GM21381 (cell line): ENCODE results near the gene ARHGAP18.

ENCODE experiments used
- ATAC-seq: cut with Tn5 transposase; IDR thresholded peaks from one replicate; pipeline ENCODE4 v1.9.1; 2021; ENCODE audit warnings: mild to moderate bottlenecking, moderate library complexity; ENCODE audit not compliant: unreplicated experiment

Gene ARHGAP18

DNA sequence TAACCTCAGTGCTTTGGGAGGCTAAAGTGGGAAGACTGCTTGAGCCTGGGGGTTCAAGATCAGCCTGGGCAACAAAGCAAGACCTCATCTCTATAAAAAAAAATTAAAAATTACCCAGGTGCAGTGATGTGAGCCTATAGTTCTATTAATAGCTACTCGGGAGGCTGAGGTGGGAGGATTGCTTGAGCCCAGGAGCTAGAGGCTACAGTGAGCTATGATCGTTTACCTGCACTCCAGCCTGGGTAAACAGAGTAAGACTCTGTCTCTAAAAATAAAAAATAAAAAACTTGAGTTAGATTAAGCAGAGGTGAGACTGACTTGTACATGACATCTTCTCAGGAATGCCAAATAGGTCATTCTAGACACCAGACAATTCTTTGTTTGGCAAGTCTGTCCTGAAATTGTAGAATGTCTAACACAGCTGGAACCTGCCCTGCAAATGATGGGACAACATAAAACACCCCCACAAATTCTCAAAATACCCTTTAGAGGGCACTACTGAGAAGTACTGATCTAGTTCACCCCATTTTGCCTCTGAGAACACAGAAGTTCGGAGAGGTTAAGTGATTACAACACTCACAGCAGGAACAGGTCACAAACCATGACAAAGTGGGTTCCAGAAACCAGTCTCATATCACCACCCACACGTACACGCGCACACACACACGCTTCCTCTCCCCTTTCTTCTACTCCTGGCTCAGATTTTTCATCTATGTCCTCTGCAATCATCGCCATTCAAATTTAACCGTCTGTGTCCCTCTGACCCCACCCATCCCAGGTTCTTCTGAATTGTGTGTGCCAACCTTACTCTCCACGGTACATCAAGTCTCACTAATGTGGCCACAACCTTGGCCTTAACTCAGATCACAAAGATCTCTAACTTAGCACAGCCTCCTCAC lies 38.3 kb downstream of the ARHGAP18 start:
- peak; percentile 88 for ATAC-seq

GRCh38 chr6:129670634-129671033 lies 39.3 kb downstream of the ARHGAP18 start:
- ATAC-seq, result no peak

DNA sequence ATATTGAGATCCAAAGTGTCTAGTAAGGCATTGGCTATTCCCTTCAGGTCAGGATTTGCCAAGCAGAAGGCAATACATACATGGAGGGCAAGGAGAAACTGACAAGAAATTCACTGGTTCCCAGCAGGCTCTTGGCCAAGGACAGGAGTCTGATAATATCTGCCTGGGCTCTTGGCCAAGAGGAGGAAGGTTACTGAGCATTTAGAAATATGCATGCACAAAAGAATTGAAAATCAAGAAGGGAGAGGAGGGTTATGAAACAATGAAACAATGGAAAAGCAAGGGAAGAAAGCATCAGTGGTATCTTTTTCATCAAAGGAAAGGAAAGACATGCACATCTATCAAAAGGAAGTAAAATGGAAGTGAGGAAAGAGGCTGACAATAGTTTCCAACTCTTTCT lies 42.4 kb downstream of the ARHGAP18 start:
- ATAC-seq, result no peak

- no peak for ATAC-seq
Measured at GRCh38 chr6:129667034-129667433, 42.9 kb downstream of the ARHGAP18 start.

DNA sequence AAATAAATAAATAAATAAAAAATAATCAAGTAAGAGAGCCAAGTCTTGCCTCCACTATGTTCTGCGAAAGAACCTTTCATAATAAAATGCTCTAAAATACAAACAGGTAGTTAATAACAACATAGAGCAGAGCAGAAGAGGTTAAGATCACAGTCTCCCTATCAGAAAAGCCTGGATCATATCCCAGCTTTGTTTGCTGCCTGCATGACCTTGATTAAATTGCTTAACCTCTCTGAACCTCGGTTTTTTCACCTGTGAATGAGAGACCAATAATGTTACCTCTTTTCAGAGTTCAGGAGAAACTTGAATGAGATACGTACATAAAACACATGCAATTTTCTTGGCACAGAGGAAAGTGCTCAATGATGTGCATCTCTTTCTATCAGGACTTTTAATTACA lies 44.4 kb downstream of the ARHGAP18 start:
- ATAC-seq, result no peak

- ATAC-seq, result no peak
Measured at GRCh38 chr6:129663531-129663930, 46.4 kb downstream of the ARHGAP18 start.

- peak; percentile 51 for ATAC-seq
Measured at GRCh38 chr6:129662980-129663431, 47.0 kb downstream of the ARHGAP18 start.

GRCh38 chr6:129662406-129662766 lies 47.6 kb downstream of the ARHGAP18 start:
- peak; percentile 68 for ATAC-seq

GRCh38 chr6:129661536-129662405 lies 48.2 kb downstream of the ARHGAP18 start:
- peak; percentile 16 for ATAC-seq

DNA sequence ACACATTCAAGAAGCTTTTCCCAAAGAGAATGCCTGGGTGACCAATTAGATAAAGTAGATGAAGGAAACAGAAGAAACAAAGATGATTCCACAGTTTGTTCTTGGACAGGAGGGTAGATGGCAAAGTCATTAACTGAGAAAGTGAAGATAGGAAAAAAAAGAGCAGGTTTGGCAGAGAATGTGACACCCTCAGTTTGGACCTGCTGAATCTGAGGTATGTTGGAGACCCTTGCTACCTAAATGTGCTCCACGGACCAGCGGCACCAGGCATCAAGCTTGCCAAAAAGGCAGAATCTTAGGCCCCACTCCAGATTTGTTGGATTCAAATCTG lies 49.7 kb downstream of the ARHGAP18 start:
- ATAC-seq, result no peak

DNA sequence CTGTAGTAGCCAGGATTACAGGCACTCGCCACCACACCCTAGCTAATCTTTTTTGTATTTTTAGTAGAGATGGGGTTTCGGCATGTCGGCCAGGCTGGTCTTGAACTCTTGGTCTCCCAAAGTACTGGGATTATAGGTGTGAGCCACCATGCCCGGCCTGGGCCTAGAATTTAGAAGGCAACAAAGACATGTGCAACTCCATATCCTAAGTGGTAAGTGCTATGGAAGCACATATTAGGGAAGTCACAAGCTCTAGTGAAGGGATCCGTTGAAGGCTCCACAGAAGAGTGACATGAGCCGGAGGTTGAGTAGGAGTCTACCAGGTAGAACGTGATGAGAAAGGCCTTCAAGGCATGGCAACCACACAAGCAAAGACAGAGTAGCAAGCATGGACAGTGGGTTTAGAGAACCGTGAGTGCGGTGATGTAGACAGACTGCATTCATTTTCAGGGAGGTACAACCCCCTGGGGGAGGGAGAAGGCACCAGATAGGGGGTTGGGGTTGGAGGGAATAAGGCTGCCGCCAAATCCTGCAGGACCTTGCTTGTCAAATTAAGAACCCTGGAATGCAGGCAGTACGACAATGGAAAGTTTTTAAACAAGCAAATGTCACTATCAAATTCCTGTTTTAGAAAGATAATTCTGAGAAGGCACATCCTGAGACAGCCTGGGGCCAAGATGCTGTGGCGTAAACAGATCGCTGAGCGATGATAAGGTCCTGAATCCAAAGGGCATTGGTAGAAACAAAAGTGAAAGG lies 50.2 kb downstream of the ARHGAP18 start:
- ATAC-seq, result no peak

GRCh38 chr6:129659167-129659566 lies 50.8 kb downstream of the ARHGAP18 start:
- ATAC-seq, result no peak

GRCh38 chr6:129657483-129657882 lies 52.5 kb downstream of the ARHGAP18 start:
- no peak for ATAC-seq

DNA sequence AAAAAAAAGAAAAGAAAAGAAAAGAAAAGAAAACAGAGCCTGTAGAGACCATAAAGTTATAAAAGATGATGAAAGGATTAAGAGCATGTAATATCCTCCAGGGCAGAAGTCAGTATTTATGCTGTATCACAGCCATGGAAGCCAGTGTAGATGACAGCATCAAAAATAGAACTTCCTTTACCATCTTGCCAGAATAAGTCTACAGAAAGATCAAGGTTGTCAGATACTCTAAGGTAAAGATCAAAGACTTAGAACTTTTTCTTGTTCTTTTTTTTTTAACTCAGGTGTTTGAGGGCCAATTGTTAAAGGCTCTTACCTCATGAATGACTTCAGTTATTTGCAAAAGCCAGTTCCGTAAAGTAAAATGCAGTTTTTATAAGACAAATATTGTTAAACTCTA lies 54.6 kb downstream of the ARHGAP18 start:
- ATAC-seq, result no peak

GRCh38 chr6:129653746-129654145 lies 56.2 kb downstream of the ARHGAP18 start:
- no peak for ATAC-seq

GRCh38 chr6:129653229-129653628 lies 56.7 kb downstream of the ARHGAP18 start:
- ATAC-seq, result no peak

DNA sequence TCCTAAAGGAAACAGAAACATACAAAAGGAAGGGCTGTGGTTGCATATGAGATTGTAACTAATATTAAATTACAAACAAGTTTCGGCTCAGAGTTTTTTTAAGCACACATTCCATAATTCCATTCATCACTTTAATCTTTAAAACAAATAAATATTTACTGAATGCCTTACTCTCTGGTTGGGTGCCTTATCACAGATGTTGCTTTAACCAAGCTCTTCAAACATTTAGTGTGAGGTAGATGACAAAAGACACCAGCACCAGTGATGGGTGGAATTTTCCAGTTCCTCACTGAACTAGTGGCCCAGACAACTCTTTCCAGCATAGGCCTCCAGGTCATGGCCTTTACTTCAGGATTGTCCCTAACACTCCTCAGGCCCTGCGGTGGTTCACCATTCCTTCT lies 58.7 kb downstream of the ARHGAP18 start:
- ATAC-seq, result no peak

- ATAC-seq, result no peak
Measured at GRCh38 chr6:129648819-129649491, 61.0 kb downstream of the ARHGAP18 start.

- peak; percentile 13 for ATAC-seq
Measured at GRCh38 chr6:129647044-129647443, 62.9 kb downstream of the ARHGAP18 start.

GRCh38 chr6:129646642-129647041 lies 63.3 kb downstream of the ARHGAP18 start:
- ATAC-seq, result peak; percentile 83
